ENCODE results near the gene PTGES3.
"Not testable (repeated sequence)": the region's sequence is repeated elsewhere in the genome, so short reads cannot be mapped to it uniquely, and the experiment has no call there.

GRCh38 chr12:56653781-56654180, 34.3 kb downstream of the PTGES3 start:
- not testable (repeated sequence) for TF ChIP-seq CTCF (conservative IDR thresholded peaks at IDR 0.05 in 1 of 2, IDR thresholded peaks at IDR 0.05 in 1 of 2; ENCODE audit: extremely low read depth in 1 of 2, insufficient read depth in 1 of 2, low read depth in 1 of 2, low read length in 2 of 2); EZH2 (IDR thresholded peaks at IDR 0.05; ENCODE audit: borderline replicate concordance, low read length)
